ENCODE measurements around the gene NPAS2.

GRCh38 chr2:100935372-100935752 is 115.4 kb downstream of the NPAS2 start:
- TF ChIP-seq POLR2A (IDR thresholded peaks at IDR 0.05), result no peak
- TF ChIP-seq CTCF (IDR thresholded peaks at IDR 0.05), result no peak

Data from gastroesophageal sphincter (tissue), 3 donors.